Fibroblast of lung (primary cell): ENCODE measurements around the gene APC2.

Experiments used
- CTCF ChIP-seq, 2 donors: IDR thresholded peaks in 1 of 2; conservative IDR thresholded peaks in 1 of 2; 1 replicate in 1 of 2; 2 replicates in 1 of 2; pipeline ENCODE4 v1.5.1; 2011 to 2012; ENCODE audit warnings: low read length in 2 of 2, control low read depth in 1 of 2, inconsistent platforms in 1 of 2, low read depth in 1 of 2, mild to moderate bottlenecking in 1 of 2
- EZH2 ChIP-seq: IDR thresholded peaks from 2 replicates; pipeline ENCODE4 v1.5.1; 2012; ENCODE audit warnings: low read length, control low read depth, mild to moderate bottlenecking; ENCODE audit errors: missing control alignments

- TF ChIP-seq CTCF (conservative IDR thresholded peaks at IDR 0.05 in 1 of 2, IDR thresholded peaks at IDR 0.05 in 1 of 2; ENCODE audit: low read depth in 1 of 2, low read length in 2 of 2) (no peak), EZH2 (no peak)
Observed at GRCh38 chr19:1474011-1474764, 24.3 kb downstream of the APC2 start.
